Peyer's patch (tissue), 4 donors: ENCODE data around the gene EDN3.

Source experiments
- POLR2A ChIP-seq, 2 donors: fragments of 450-650 bp; IDR thresholded peaks; one replicate each; pipeline ENCODE4 v1.5.1; 2017; ENCODE audit warnings: antibody characterized with exemption in 2 of 2, mild to moderate bottlenecking in 2 of 2, moderate library complexity in 2 of 2
- TF ChIP-seq, protein P1 (sequence below), 6 experiments: fragments of 450-650 bp in 4 of 6; fragments of 200-600 bp in 2 of 6; sonication (generic) in 1 of 6; IDR thresholded peaks; one replicate each; pipeline ENCODE4 v1.5.1; 2017 to 2019; ENCODE audit warnings: antibody characterized with exemption in 6 of 6, mild to moderate bottlenecking in 3 of 6, moderate library complexity in 1 of 6

DNA sequence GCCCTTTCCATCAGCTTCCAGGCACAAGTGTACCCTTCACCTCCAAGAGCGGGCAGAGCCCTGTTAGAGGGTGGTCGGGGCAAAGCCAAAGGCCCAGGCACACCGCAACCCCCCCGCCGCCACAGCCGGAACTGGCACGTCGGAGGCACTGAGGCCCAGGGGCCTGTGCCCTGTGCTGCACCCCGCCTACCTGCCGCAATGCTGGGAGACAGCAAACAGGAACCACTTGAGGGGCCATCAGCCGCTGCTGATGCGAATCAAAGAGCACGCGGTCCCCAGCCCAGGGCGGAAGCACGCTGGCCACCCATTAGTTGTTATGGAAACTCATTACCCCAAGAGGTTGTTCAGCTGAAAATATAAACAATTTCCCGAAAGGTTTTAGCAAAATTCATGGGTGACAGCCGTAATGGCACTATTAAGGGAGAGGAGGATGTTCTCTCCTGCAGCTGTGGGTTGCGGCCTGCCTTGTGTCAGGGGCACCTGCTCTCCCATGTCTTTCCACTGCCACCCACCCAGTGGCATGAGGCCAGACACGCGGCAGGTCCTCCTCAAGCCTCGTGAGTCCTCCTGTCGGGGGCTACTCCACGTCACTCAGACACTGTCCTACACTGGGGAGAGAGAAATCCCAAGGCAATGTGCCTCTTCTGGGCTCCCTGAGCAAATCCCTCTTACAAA is 65.3 kb downstream of the EDN3 start:
- TF ChIP-seq POLR2A (IDR thresholded peaks at IDR 0.05), result no peak
- TF ChIP-seq, protein P1, sequence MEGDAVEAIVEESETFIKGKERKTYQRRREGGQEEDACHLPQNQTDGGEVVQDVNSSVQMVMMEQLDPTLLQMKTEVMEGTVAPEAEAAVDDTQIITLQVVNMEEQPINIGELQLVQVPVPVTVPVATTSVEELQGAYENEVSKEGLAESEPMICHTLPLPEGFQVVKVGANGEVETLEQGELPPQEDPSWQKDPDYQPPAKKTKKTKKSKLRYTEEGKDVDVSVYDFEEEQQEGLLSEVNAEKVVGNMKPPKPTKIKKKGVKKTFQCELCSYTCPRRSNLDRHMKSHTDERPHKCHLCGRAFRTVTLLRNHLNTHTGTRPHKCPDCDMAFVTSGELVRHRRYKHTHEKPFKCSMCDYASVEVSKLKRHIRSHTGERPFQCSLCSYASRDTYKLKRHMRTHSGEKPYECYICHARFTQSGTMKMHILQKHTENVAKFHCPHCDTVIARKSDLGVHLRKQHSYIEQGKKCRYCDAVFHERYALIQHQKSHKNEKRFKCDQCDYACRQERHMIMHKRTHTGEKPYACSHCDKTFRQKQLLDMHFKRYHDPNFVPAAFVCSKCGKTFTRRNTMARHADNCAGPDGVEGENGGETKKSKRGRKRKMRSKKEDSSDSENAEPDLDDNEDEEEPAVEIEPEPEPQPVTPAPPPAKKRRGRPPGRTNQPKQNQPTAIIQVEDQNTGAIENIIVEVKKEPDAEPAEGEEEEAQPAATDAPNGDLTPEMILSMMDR (IDR thresholded peaks at IDR 0.05), result no peak
